H9 (cell line): Measurements from ENCODE around the gene KLHDC9. TPM values are rescaled to one million over a fixed set of nuclear protein-coding genes. Genes with fewer than 3 reads are reported as not detected.

ENCODE experiments used
- DNase-seq: peaks from one replicate; pipeline ENCODE4 v3.0.0-alpha.2; 2017
- H2AFZ ChIP-seq: one replicate; pipeline ENCODE4 v1.6.1; 2013; ENCODE audit warnings: mild to moderate bottlenecking, low read length, control low read depth, moderate library complexity
- H2AK5ac ChIP-seq: 2 replicates; pipeline ENCODE4 v1.6.1; 2013; ENCODE audit warnings: low read length, control low read depth, mixed read lengths; ENCODE audit not compliant: insufficient read length
- H2BK120ac ChIP-seq: one replicate; pipeline ENCODE4 v1.6.1; 2013; ENCODE audit warnings: low read depth, mild to moderate bottlenecking, low read length, control low read depth, inconsistent platforms; ENCODE audit not compliant: poor library complexity, severe bottlenecking
- H2BK12ac ChIP-seq: 2 replicates; pipeline ENCODE4 v1.6.1; 2013; ENCODE audit warnings: low read length, control low read depth, mixed read lengths, low read depth; ENCODE audit not compliant: insufficient read length
- H2BK15ac ChIP-seq: 2 replicates; pipeline ENCODE4 v1.6.1; 2013; ENCODE audit warnings: low read depth, low read length, control low read depth
- H2BK20ac ChIP-seq: one replicate; pipeline ENCODE4 v1.6.1; 2013; ENCODE audit warnings: low read depth, mild to moderate bottlenecking, low read length, control low read depth, inconsistent platforms; ENCODE audit not compliant: poor library complexity, severe bottlenecking
- H2BK5ac ChIP-seq: 2 replicates; pipeline ENCODE4 v1.6.1; 2013; ENCODE audit warnings: low read length, control low read depth, mixed read lengths; ENCODE audit not compliant: insufficient read length
- H3K14ac ChIP-seq: 2 replicates; pipeline ENCODE4 v1.6.1; 2013; ENCODE audit warnings: low read length, control low read depth; ENCODE audit not compliant: insufficient read depth
- H3K18ac ChIP-seq: 2 replicates; pipeline ENCODE4 v1.6.1; 2013; ENCODE audit warnings: low read depth, mild to moderate bottlenecking, mixed read lengths, low read length, control low read depth; ENCODE audit not compliant: insufficient read length
- H3K23ac ChIP-seq: 2 replicates; pipeline ENCODE4 v1.6.1; 2013; ENCODE audit warnings: low read length, control low read depth, mixed read lengths, low read depth; ENCODE audit not compliant: insufficient read length
- H3K23me2 ChIP-seq: 2 replicates; pipeline ENCODE4 v1.6.1; 2013; ENCODE audit warnings: low read depth, mild to moderate bottlenecking, mixed read lengths, low read length, control low read depth; ENCODE audit not compliant: insufficient read length, poor library complexity, severe bottlenecking
- H3K27ac ChIP-seq: 2 replicates; pipeline ENCODE4 v1.5.1; 2013; ENCODE audit warnings: low read length, control low read depth, mixed read lengths, low read depth; ENCODE audit not compliant: insufficient read length
- H3K27me3 ChIP-seq: 2 replicates; pipeline ENCODE4 v1.6.1; 2013; ENCODE audit warnings: low read length, control low read depth, inconsistent platforms; ENCODE audit not compliant: insufficient read depth
- H3K4ac ChIP-seq: 2 replicates; pipeline ENCODE4 v1.6.1; 2013; ENCODE audit warnings: low read depth, mild to moderate bottlenecking, control low read depth, inconsistent platforms, low read length, moderate library complexity
- H3K4me1 ChIP-seq: 2 replicates; pipeline ENCODE4 v1.6.1; 2013; ENCODE audit warnings: low read length, control low read depth, inconsistent platforms; ENCODE audit not compliant: insufficient read depth
- H3K4me2 ChIP-seq: 2 replicates; pipeline ENCODE4 v1.6.1; 2013; ENCODE audit warnings: low read length, control low read depth, mixed read lengths; ENCODE audit not compliant: insufficient read length, insufficient read depth
- H3K56ac ChIP-seq: 2 replicates; pipeline ENCODE4 v1.6.1; 2013; ENCODE audit warnings: low read depth, mild to moderate bottlenecking, mixed read lengths, low read length, control low read depth; ENCODE audit not compliant: insufficient read length
- H3K79me1 ChIP-seq: 2 replicates; pipeline ENCODE4 v1.6.1; 2013; ENCODE audit warnings: low read depth, mild to moderate bottlenecking, moderate library complexity, low read length, control low read depth, inconsistent platforms; ENCODE audit not compliant: insufficient read depth, poor library complexity, severe bottlenecking
- H3K79me2 ChIP-seq: 2 replicates; pipeline ENCODE4 v1.6.1; 2013; ENCODE audit warnings: low read length, control low read depth, inconsistent platforms; ENCODE audit not compliant: insufficient read depth
- H3K9ac ChIP-seq: 2 replicates; pipeline ENCODE4 v1.6.1; 2013; ENCODE audit warnings: low read length, control low read depth, mixed read lengths; ENCODE audit not compliant: insufficient read length; ENCODE audit errors: extremely low read depth
- H3K9me3 ChIP-seq: one replicate; pipeline ENCODE4 v1.6.1; 2013; ENCODE audit warnings: low read depth, low read length, inconsistent platforms; ENCODE audit not compliant: control insufficient read depth
- H3T11ph ChIP-seq: one replicate; pipeline ENCODE4 v1.6.1; 2013; ENCODE audit warnings: mild to moderate bottlenecking, low read length, control low read depth, inconsistent platforms
- H4K20me1 ChIP-seq: one replicate; pipeline ENCODE4 v1.6.1; 2013; ENCODE audit not compliant: control insufficient read depth, insufficient read length, insufficient read depth
- H4K5ac ChIP-seq: 2 replicates; pipeline ENCODE4 v1.6.1; 2013; ENCODE audit warnings: low read depth, mild to moderate bottlenecking, mixed read lengths, low read length, control low read depth; ENCODE audit not compliant: insufficient read length
- H4K8ac ChIP-seq: replicated peaks from 2 replicates; pipeline ENCODE4 v1.6.1; 2013; ENCODE audit warnings: low read length, control low read depth, mixed read lengths, low read depth; ENCODE audit not compliant: insufficient read length
- H4K91ac ChIP-seq: 2 replicates; pipeline ENCODE4 v1.6.1; 2013; ENCODE audit warnings: low read depth, mild to moderate bottlenecking, moderate library complexity, mixed read lengths, low read length, control low read depth; ENCODE audit not compliant: insufficient read length
- H3K27ac Mint-ChIP-seq, 3 experiments: 2 replicates in 2 of 3; 3 replicates in 1 of 3; pipeline ENCODE4 v1.8.0; 2020 to 2021; ENCODE audit warnings: mixed read lengths in 3 of 3, mild to moderate bottlenecking in 1 of 3, moderate library complexity in 1 of 3
- H3K27me3 Mint-ChIP-seq: 2 replicates; pipeline ENCODE4 v1.8.0; 2021; ENCODE audit warnings: low read depth, mild to moderate bottlenecking, moderate library complexity, mixed read lengths
- H3K36me3 Mint-ChIP-seq, 3 experiments: 2 replicates in 2 of 3; 3 replicates in 1 of 3; pipeline ENCODE4 v1.8.0; 2020 to 2021; ENCODE audit warnings: low read depth in 3 of 3, mixed read lengths in 3 of 3; ENCODE audit not compliant: insufficient read depth in 1 of 3
- H3K4me1 Mint-ChIP-seq, 2 experiments: 2 replicates each; pipeline ENCODE4 v1.8.0; 2020; ENCODE audit warnings: mixed read lengths in 2 of 2
- H3K4me3 Mint-ChIP-seq, 2 experiments: 2 replicates in 1 of 2; 3 replicates in 1 of 2; pipeline ENCODE4 v1.8.0; 2020 to 2021; ENCODE audit warnings: mild to moderate bottlenecking in 2 of 2, mixed read lengths in 2 of 2, moderate library complexity in 1 of 2
- H3K9me3 Mint-ChIP-seq, 2 experiments: 2 replicates in 1 of 2; 3 replicates in 1 of 2; pipeline ENCODE4 v1.8.0; 2020; ENCODE audit warnings: mild to moderate bottlenecking in 2 of 2, mixed read lengths in 2 of 2, moderate library complexity in 1 of 2
- CTCF ChIP-seq: fragments of 200-600 bp; sonication (generic); conservative IDR thresholded peaks from 3 replicates; pipeline ENCODE4 v1.8.0; 2021; ENCODE audit warnings: antibody characterized with exemption, mild to moderate bottlenecking
- total RNA-seq: library from RNA; stranded (reverse); gene quantifications from 2 replicates; pipeline ENCODE4 v1.2.1, GENCODE V29; 2021

The KLHDC9 gene
- total RNA-seq, 1 experiment from 2014 or later = 6.6 TPM

DNA sequence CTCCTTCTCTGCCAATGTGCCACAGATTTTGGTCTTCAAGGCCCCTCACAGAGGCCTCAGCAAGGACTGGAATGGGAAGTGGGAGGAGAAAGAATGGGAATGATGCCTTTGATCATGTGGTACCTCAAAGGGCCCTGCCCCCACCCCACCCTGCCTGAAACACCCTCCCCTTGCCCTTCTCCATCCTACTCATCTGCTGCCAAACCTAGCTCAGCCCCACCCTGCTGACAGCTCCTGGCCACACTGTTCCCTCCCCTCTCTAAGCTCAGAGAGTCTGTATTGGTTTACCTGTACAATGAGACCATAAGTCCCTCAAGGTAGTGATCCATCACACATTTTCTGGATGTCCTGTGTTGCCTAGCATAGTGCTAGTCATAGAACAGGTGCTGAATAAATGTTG, 21.8 kb upstream of the KLHDC9 start:
- Histone ChIP-seq H4K5ac (no peak overlapping the region), H3K79me2 (no peaks in the 10 kb centered on the region), H2BK12ac (no peak overlapping the region), H4K8ac (no peak overlapping the region), H3K4me2 (no peak overlapping the region), H3K27ac (no peak overlapping the region), H2BK15ac (no peak overlapping the region), H3K4me1 (no peaks in the 10 kb centered on the region), H3K23me2 (no peaks in the 10 kb centered on the region), H2AK5ac (no peak overlapping the region), H3T11ph (no peak overlapping the region), H3K4ac (no peak overlapping the region), H4K91ac (no peak overlapping the region), H3K9me3 (no peaks in the 10 kb centered on the region), H3K79me1 (no peaks in the 10 kb centered on the region), H3K9ac (no peak overlapping the region), H3K18ac (no peak overlapping the region), H4K20me1 (no peaks in the 10 kb centered on the region), H2BK5ac (no peak overlapping the region), H3K23ac (no peak overlapping the region), H3K14ac (no peak overlapping the region), H3K56ac (no peak overlapping the region), H2BK120ac (no peak overlapping the region), H2BK20ac (no peak overlapping the region), H3K27me3 (no peaks in the 10 kb centered on the region), H2AFZ (no peak overlapping the region)
- Mint-ChIP-seq H3K27ac (no peak overlapping the region), H3K9me3 (no peaks in the 10 kb centered on the region; a peak in 1 of 5 replicates), H3K27me3 (no peaks in the 10 kb centered on the region; the same call in none of the 2 replicates), H3K4me1 (peaks cover 19 to 20% of the 10 kb centered on the region in 2 experiments), H3K4me3 (no peak overlapping the region), H3K36me3 (no peaks in the 10 kb centered on the region)
- DNase-seq = no peak
- TF ChIP-seq CTCF = no peak
